Type B pancreatic cell (in vitro differentiated cells): ENCODE results near the gene RNF169. TPM values are rescaled to one million over a fixed set of nuclear protein-coding genes. Genes with fewer than 3 reads are reported as not detected.

Source experiments
- DNase-seq: peaks from one replicate; pipeline ENCODE4 v3.0.0; 2021; ENCODE audit warnings: mixed read lengths; ENCODE audit not compliant: unreplicated experiment; ENCODE audit errors: extremely low spot score
- H3K27ac Mint-ChIP-seq: 2 replicates; pipeline ENCODE4 v1.8.0; 2021; ENCODE audit warnings: mild to moderate bottlenecking, mixed read lengths
- H3K27me3 Mint-ChIP-seq: 2 replicates; pipeline ENCODE4 v1.8.0; 2021; ENCODE audit warnings: mixed read lengths
- H3K36me3 Mint-ChIP-seq: 2 replicates; pipeline ENCODE4 v1.8.0; 2021; ENCODE audit warnings: mixed read lengths
- H3K4me1 Mint-ChIP-seq: one replicate; pipeline ENCODE4 v1.8.0; 2021; ENCODE audit warnings: mixed read lengths; ENCODE audit not compliant: unreplicated experiment
- H3K4me3 Mint-ChIP-seq: 2 replicates; pipeline ENCODE4 v1.8.0; 2021; ENCODE audit warnings: mild to moderate bottlenecking, mixed read lengths
- H3K9me3 Mint-ChIP-seq: 2 replicates; pipeline ENCODE4 v1.8.0; 2021; ENCODE audit warnings: mixed read lengths
- total RNA-seq: library from RNA; stranded (reverse); gene quantifications from 2 replicates; pipeline ENCODE4 v1.2.1, GENCODE V29; 2021; ENCODE audit warnings: low replicate concordance
- TF ChIP-seq, protein P1 (sequence below): fragments of 200-600 bp; sonication (generic); conservative IDR thresholded peaks from 2 replicates; pipeline ENCODE4 v1.5.0; 2021; ENCODE audit warnings: antibody characterized with exemption, mild to moderate bottlenecking

RNF169 gene
- total RNA-seq, 1 donor from 2014 or later, result 18.8 TPM

DNA sequence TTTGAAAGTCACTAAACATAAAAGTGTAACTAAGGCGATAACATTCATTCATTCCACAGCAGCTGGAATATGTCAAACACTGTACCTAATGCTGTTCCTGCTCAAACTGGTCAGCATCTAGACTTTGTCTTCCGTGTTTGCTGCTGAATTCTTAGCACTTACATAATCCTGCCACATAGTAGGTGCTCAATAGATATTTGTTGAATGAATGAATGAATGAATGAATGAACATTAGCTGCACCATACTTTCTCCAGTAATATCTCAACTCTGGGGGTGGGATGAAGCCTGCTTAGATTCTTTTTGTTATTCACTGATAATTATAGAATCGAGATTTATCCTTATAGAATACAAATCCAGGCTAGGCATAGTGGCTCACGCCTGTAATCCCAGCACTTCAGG is 6.6 kb upstream of the RNF169 start:
- peaks cover 21% of the 10 kb centered on the region for H3K27me3 Mint-ChIP-seq
- no peaks in the 10 kb centered on the region for H3K9me3 Mint-ChIP-seq
- H3K4me1 Mint-ChIP-seq, result no peaks in the 10 kb centered on the region
- H3K36me3 Mint-ChIP-seq, result no peaks in the 10 kb centered on the region
- no peak overlapping the region for H3K27ac Mint-ChIP-seq
- no peak overlapping the region for H3K4me3 Mint-ChIP-seq
- TF ChIP-seq, protein P1, sequence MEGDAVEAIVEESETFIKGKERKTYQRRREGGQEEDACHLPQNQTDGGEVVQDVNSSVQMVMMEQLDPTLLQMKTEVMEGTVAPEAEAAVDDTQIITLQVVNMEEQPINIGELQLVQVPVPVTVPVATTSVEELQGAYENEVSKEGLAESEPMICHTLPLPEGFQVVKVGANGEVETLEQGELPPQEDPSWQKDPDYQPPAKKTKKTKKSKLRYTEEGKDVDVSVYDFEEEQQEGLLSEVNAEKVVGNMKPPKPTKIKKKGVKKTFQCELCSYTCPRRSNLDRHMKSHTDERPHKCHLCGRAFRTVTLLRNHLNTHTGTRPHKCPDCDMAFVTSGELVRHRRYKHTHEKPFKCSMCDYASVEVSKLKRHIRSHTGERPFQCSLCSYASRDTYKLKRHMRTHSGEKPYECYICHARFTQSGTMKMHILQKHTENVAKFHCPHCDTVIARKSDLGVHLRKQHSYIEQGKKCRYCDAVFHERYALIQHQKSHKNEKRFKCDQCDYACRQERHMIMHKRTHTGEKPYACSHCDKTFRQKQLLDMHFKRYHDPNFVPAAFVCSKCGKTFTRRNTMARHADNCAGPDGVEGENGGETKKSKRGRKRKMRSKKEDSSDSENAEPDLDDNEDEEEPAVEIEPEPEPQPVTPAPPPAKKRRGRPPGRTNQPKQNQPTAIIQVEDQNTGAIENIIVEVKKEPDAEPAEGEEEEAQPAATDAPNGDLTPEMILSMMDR, result no peak
- DNase-seq, result no peak

- H3K4me3 Mint-ChIP-seq, result no peak overlapping the region
Observed at GRCh38 chr11:74743640-74744039, 5.0 kb upstream of the RNF169 start.

DNA sequence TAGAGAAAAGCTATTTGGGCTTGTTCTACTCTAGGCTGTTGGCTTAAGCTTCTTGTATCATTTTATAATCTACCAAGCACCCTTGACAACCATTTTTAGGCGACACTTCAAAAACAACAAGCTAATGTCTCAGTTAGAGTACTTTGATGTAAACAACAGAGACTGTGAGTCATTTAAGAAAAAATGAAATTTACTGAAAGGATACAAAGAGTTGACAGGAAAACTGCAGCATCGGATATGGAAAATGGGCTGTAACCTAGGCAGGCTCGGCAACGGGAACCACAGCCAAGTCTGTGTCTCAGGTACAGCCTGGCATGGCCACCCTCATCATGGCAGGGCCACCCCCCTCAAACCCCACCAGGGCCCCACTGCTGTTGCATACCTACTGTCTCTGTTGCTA is 4.4 kb upstream of the RNF169 start:
- TF ChIP-seq, protein P1, result no peak
- H3K27me3 Mint-ChIP-seq, result peaks cover 8% of the 10 kb centered on the region

More at GRCh38 chr11:74743640-74744039, 5.0 kb upstream of the RNF169 start:
- H3K27ac Mint-ChIP-seq, result no peak overlapping the region
- H3K36me3 Mint-ChIP-seq, result no peaks in the 10 kb centered on the region
- no peaks in the 10 kb centered on the region for H3K9me3 Mint-ChIP-seq
- TF ChIP-seq, protein P1, result no peak
- DNase-seq, result no peak
- peaks cover 14% of the 10 kb centered on the region for H3K27me3 Mint-ChIP-seq
- peaks cover 12% of the 10 kb centered on the region for H3K4me1 Mint-ChIP-seq

DNA sequence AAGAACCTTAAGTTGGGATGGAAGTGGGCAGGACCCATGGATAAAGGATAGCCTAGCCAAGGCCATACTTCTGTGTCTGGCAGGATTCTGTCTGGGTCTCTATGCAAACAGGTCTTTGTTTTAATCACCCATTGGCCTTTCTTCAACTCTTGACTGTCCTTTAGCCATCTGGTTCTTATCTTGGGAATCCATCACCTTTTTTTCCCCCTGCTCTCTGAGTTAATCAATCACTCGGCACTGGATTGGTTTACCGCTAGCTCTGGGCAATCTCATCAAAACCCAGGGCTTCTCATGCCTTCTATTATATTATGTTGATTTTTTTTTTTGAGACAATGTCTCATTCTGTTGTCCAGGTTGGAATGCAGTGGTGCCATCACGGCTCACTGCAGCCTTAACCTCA is 1.8 kb upstream of the RNF169 start:
- TF ChIP-seq, protein P1, result no peak
- H3K27ac Mint-ChIP-seq, result no peak overlapping the region
- DNase-seq, result no peak
- H3K9me3 Mint-ChIP-seq, result no peaks in the 10 kb centered on the region
- H3K4me3 Mint-ChIP-seq, result no peak overlapping the region
- H3K27me3 Mint-ChIP-seq, result peaks cover 4% of the 10 kb centered on the region
- peaks cover 28% of the 10 kb centered on the region for H3K4me1 Mint-ChIP-seq
- peaks cover 13% of the 10 kb centered on the region for H3K36me3 Mint-ChIP-seq

More for the DNA sequence above, 4.4 kb upstream of the RNF169 start:
- no peak overlapping the region for H3K4me3 Mint-ChIP-seq
- peaks cover 12% of the 10 kb centered on the region for H3K4me1 Mint-ChIP-seq
- no peak overlapping the region for H3K27ac Mint-ChIP-seq
- no peak for DNase-seq
- H3K9me3 Mint-ChIP-seq, result no peaks in the 10 kb centered on the region
- H3K36me3 Mint-ChIP-seq, result peaks cover under 1% of the 10 kb centered on the region

DNA sequence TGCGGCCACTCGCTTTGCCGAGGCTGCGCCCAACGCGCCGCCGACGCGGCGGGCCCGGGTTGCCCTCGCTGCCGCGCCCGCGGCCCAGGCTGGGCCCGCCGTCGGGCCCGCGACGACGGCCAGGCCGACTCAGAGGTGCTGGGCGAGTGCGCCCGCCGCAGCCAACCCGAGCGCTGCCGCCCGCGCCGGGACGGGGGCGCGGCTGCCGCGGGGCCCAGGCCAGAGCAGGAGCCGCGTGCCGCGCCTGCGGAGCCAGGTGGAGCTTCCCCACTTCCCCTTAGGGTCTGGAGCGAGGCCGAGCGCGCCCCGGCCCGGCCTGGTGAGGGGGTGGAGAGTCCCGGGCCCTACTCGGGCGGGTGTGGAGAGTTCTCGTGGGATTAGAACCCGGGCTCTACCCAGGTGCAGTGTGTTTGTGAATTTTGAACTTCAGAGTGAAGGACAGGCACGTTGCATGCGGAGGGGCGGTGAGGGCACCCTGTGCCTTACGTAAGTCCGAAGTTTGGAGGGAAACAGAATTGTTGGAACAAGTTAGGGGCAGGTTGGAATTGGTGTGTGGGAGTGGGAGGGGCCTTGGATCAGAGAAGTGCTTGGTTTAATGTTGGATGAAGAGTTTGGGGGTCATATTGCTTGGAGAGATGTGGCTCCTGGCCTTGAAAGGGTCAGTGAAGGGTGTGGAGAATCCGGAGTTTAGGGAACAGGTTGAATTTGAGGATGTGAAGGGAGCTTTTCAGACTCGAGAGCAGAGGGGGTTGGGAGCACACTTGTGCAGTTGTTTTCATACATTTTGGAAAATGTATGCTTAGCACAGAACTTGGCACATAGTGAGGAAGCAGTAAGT is 697 bp downstream of the RNF169 start:
- TF ChIP-seq, protein P1, result no peak
- Mint-ChIP-seq H3K36me3 (peaks cover 16% of the 10 kb centered on the region), H3K4me3 (peak overlapping the region; percentile 96), H3K27me3 (no peaks in the 10 kb centered on the region), H3K4me1 (peaks cover 37% of the 10 kb centered on the region), H3K27ac (peak overlapping the region; percentile 91), H3K9me3 (no peaks in the 10 kb centered on the region)
- peak; percentile 71 for DNase-seq
